MCF 10A (cell line): ENCODE results near the gene XPO4. TPM values are rescaled to one million over a fixed set of nuclear protein-coding genes. Genes with fewer than 3 reads are reported as not detected.
A peak's percentile ranks its signal among the peaks of the same experiment; 100 is the strongest.
"Not testable (repeated sequence)": the region's sequence is repeated elsewhere in the genome, so short reads cannot be mapped to it uniquely, and the experiment has no call there.

Experiments
- BruUV-seq: library from RNA; stranded (reverse); fragments of 400-500 nt; replicated peaks from 2 replicates; lab custom pipeline; 2021; lab: Mats Ljungman, UMichigan
- CTCF ChIA-PET: fragments of 300-600 bp; sonication (Branson Sonifier 250); formaldehyde crosslinking; extraction: SDS; loops from one replicate; lab custom pipeline; 2021; ENCODE audit warnings: antibody characterized with exemption, inconsistent platforms; lab: Yijun Ruan, JAX
- POLR2A ChIA-PET: fragments of 300-600, 350-650 bp; sonication (Branson Sonifier 250); formaldehyde crosslinking; extraction: SDS; loops from one replicate; lab custom pipeline; 2020; ENCODE audit warnings: antibody characterized with exemption, inconsistent platforms; lab: Yijun Ruan, JAX
- DNase-seq: peaks from one replicate; pipeline ENCODE4 v3.0.0-alpha.2; 2018; ENCODE audit not compliant: unreplicated experiment
- H3K27ac Mint-ChIP-seq: one replicate; pipeline ENCODE4 v1.8.0; 2022; ENCODE audit warnings: mild to moderate bottlenecking, low read depth, mixed read lengths; ENCODE audit not compliant: unreplicated experiment
- H3K27me3 Mint-ChIP-seq: one replicate; pipeline ENCODE4 v1.8.0; 2022; ENCODE audit warnings: mixed read lengths; ENCODE audit not compliant: insufficient read depth, unreplicated experiment
- H3K36me3 Mint-ChIP-seq: one replicate; pipeline ENCODE4 v1.8.0; 2022; ENCODE audit warnings: mild to moderate bottlenecking, moderate library complexity, mixed read lengths; ENCODE audit not compliant: insufficient read depth, unreplicated experiment
- H3K4me1 Mint-ChIP-seq: one replicate; pipeline ENCODE4 v1.8.0; 2022; ENCODE audit warnings: mixed read lengths; ENCODE audit not compliant: insufficient read depth, unreplicated experiment
- H3K4me3 Mint-ChIP-seq: one replicate; pipeline ENCODE4 v1.8.0; 2022; ENCODE audit warnings: mild to moderate bottlenecking, moderate library complexity, mixed read lengths; ENCODE audit not compliant: unreplicated experiment
- H3K9me3 Mint-ChIP-seq: one replicate; pipeline ENCODE4 v1.8.0; 2022; ENCODE audit warnings: mixed read lengths; ENCODE audit not compliant: unreplicated experiment
- intact Hi-C: fragments of 100-400 bp; cut with micrococcal nuclease; formaldehyde crosslinking; loops from 2 replicates; pipeline ENCODE4 v1.14.1; 2022
- total RNA-seq: library from RNA; stranded (reverse); gene quantifications from 2 replicates; pipeline ENCODE4 v1.2.3, GENCODE V29; 2022
- TF ChIP-seq, protein P1 (sequence below): fragments of 200-600 bp; IDR thresholded peaks from one replicate; pipeline ENCODE4 v1.8.0; 2022; ENCODE audit warnings: antibody characterized with exemption, mild to moderate bottlenecking; ENCODE audit not compliant: unreplicated experiment

The XPO4 gene
- total RNA-seq, 1 experiment from 2014 or later, result 25.8 TPM

DNA sequence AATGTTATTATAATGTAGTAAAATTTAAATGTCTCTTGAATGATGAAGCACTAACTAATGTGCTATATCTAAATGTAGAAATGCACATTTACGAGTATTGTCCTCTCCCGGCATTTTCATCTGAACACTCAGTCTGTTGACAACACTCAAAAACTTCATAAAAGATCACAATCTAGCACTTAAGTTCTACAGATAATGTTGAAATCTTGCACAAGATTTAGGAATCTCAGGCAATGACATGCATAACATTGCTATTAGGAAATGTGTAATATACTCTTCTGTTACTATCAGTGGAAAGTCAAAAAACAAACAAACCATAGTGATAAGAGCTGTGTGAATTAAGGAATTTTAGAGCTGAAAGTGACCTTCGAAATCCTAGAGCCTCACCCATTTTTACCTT is 37.5 kb upstream of the XPO4 start:
- Mint-ChIP-seq H3K4me1 (peaks cover 12% of the 10 kb centered on the region), H3K27ac (peak overlapping the region; percentile 63), H3K36me3 (no peaks in the 10 kb centered on the region), H3K9me3 (no peaks in the 10 kb centered on the region), H3K27me3 (no peaks in the 10 kb centered on the region), H3K4me3 (no peak overlapping the region)
- BruUV-seq, result no TSS peak
- POLR2A ChIA-PET, result interaction anchor here (1.0 to 1.4 kb wide), 2 partner anchors 38 to 237 kb away, joined by 4 to 8 read pairs; partner anchors contain the start of genes MRPL57, SKA3 and XPO4
- CTCF ChIA-PET, result interaction anchor here (0.6 to 1.7 kb wide), 5 partner anchors 17 to 1796 kb away, joined by 3 to 4 read pairs (median 3); no protein-coding TSS in a partner anchor
- intact Hi-C loops, result loop anchor here (5.0 kb wide), 1 partner anchor 1857 kb away; no protein-coding TSS in a partner anchor
- TF ChIP-seq, protein P1, sequence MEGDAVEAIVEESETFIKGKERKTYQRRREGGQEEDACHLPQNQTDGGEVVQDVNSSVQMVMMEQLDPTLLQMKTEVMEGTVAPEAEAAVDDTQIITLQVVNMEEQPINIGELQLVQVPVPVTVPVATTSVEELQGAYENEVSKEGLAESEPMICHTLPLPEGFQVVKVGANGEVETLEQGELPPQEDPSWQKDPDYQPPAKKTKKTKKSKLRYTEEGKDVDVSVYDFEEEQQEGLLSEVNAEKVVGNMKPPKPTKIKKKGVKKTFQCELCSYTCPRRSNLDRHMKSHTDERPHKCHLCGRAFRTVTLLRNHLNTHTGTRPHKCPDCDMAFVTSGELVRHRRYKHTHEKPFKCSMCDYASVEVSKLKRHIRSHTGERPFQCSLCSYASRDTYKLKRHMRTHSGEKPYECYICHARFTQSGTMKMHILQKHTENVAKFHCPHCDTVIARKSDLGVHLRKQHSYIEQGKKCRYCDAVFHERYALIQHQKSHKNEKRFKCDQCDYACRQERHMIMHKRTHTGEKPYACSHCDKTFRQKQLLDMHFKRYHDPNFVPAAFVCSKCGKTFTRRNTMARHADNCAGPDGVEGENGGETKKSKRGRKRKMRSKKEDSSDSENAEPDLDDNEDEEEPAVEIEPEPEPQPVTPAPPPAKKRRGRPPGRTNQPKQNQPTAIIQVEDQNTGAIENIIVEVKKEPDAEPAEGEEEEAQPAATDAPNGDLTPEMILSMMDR, result no peak
- DNase-seq, result no peak

DNA sequence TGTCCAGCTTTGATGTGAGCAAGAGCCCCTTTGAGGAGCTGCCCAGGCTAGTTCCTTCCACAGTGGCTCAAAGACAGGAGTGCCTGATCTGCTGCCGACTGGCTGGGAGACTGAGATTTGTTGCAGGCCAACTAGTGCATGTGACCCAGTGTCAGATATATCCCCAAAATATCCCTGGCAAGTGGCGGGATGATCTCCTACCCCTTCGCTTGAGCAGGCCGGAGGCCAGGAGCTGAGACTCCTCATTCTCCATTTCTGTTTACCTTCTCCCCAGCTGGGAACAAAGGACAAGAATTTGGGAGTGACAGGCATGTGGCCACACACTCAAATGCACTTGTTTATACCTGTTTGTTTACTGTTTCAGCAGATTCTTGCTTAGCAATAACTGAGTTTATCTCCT is 37.1 kb upstream of the XPO4 start:
- no TSS peak for BruUV-seq
- Mint-ChIP-seq H3K36me3 (no peaks in the 10 kb centered on the region), H3K4me1 (peaks cover 12% of the 10 kb centered on the region), H3K4me3 (no peak overlapping the region), H3K27ac (peak overlapping the region; percentile 63), H3K27me3 (no peaks in the 10 kb centered on the region), H3K9me3 (no peaks in the 10 kb centered on the region)
- intact Hi-C loops, result loop anchor here (5.0 kb wide), 1 partner anchor 1858 kb away; no protein-coding TSS in a partner anchor
- no peak for DNase-seq
- TF ChIP-seq, protein P1, result no peak
- POLR2A ChIA-PET, result interaction anchor here (1.0 to 1.4 kb wide), 2 partner anchors 38 to 237 kb away, joined by 4 to 8 read pairs; partner anchors contain the start of genes MRPL57, SKA3 and XPO4
- CTCF ChIA-PET, result interaction anchor here (0.8 to 1.7 kb wide), 3 partner anchors 17 to 358 kb away, joined by 3 to 4 read pairs (median 3); no protein-coding TSS in a partner anchor

DNA sequence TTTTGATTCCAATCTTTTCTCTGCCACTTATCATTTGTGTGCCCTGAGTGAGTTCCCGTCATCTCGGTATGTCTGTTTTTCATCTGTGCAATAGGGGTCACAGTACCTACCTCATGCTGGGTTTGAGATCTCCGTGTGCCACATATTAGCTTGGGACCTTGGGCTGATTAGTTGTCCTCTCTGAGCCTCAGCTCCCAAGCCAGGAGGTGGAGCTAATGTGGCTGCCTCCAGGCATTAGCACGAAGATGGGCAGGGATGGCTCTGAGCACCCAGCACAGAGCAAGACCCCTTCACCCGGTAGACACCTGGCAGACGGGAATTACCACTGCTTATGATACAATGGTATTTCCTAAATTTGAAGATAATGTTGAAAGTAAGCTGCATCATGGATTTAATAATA is 35.8 kb upstream of the XPO4 start:
- BruUV-seq, result no TSS peak
- peaks cover 7% of the 10 kb centered on the region for H3K4me1 Mint-ChIP-seq
- H3K27me3 Mint-ChIP-seq, result no peaks in the 10 kb centered on the region
- H3K36me3 Mint-ChIP-seq, result no peaks in the 10 kb centered on the region
- no peak for DNase-seq
- H3K27ac Mint-ChIP-seq, result no peak overlapping the region
- no peaks in the 10 kb centered on the region for H3K9me3 Mint-ChIP-seq
- ChIA-PET CTCF (interaction anchor here (0.9 to 1.4 kb wide), 2 partner anchors 13 to 15 kb away, joined by 3 to 4 read pairs; no protein-coding TSS in a partner anchor), POLR2A (interaction anchor here (1.2 kb wide), 1 partner anchor 22 kb away, joined by 3 read pairs; no protein-coding TSS in a partner anchor)
- intact Hi-C loops, result no loop called here
- H3K4me3 Mint-ChIP-seq, result no peak overlapping the region
- TF ChIP-seq, protein P1, result no peak

DNA sequence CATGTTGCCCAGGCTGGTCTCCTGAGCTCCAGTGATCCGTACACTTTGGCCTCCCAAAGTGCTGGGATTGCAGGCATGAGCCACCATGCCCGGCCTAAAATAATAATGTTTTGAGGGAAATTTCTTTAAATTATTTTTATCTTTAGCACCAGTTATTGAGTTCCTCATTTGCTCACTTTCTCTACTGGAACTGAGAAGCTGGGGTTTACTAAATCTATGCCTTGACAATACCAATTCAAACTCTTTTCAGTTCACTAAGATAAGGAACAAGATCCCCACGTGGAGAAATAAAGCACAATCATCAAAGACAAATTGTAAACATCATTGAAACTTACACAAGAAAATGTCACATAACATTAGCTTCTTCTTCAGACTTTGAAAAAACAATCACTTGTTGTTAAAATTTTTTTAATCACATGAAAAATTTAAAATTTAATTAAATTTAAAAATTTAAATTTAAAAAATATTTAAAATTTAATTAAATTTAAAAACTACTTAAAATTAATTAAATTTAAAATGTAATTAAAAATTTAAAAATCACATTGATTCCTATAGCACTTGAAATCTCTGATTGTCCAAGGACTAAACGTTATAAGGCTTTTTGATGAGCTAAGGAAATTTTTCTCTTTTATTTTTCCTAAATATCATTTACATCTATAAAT is 25.2 kb upstream of the XPO4 start:
- no TSS peak for BruUV-seq
- H3K27me3 Mint-ChIP-seq, result no peaks in the 10 kb centered on the region
- intact Hi-C loops, result loop anchor here (5.0 kb wide), 2 partner anchors 100 to 730 kb away; no protein-coding TSS in a partner anchor

DNA sequence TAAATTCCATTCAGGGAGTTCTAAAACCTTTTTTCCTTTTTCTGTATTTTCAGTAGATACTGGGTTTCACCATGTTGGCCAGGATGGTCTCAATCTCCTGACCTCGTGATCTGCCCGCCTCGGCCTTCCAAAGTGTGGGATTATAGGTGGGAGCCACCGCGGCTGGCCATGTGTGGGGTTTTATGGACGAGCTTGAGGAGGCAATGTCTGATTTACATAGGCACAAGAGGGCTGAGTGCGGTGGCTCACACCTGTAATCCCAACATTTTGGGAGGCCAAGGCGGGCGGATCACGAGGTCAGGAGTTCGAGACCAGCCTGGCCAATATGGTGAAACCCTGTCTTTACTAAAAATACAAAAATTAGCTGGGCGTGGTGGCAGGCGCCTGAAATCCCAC is 22.8 kb upstream of the XPO4 start:
- BruUV-seq, H3K4me1 Mint-ChIP-seq, DNase-seq, H3K27ac Mint-ChIP-seq, H3K4me3 Mint-ChIP-seq, H3K9me3 Mint-ChIP-seq, H3K36me3 Mint-ChIP-seq, H3K27me3 Mint-ChIP-seq: not testable (repeated sequence)
- intact Hi-C loops, result loop anchor here (1.0 to 5.0 kb wide), 5 partner anchors 98 to 743 kb away; no protein-coding TSS in a partner anchor
- POLR2A ChIA-PET, result interaction anchor here (0.9 to 1.9 kb wide), 3 partner anchors 14 to 431 kb away, joined by 3 to 9 read pairs (median 3); no protein-coding TSS in a partner anchor
- CTCF ChIA-PET, result interaction anchor here (0.5 to 5.6 kb wide), 26 partner anchors 8 to 998 kb away, joined by 3 to 76 read pairs (median 5); partner anchors contain the start of gene XPO4

More for the DNA sequence above, 25.2 kb upstream of the XPO4 start:
- no peaks in the 10 kb centered on the region for H3K9me3 Mint-ChIP-seq
- H3K36me3 Mint-ChIP-seq, result no peaks in the 10 kb centered on the region
- H3K27ac Mint-ChIP-seq, result no peak overlapping the region
- no peak for DNase-seq
- POLR2A ChIA-PET, result interaction anchor here (2.1 kb wide), 1 partner anchor 26 kb away, joined by 11 read pairs; the partner anchor contains the start of gene XPO4
- CTCF ChIA-PET, result interaction anchor here (0.7 to 5.6 kb wide), 5 partner anchors 26 to 730 kb away, joined by 4 to 76 read pairs (median 5); partner anchors contain the start of gene XPO4
- H3K4me1 Mint-ChIP-seq, result no peaks in the 10 kb centered on the region
- TF ChIP-seq, protein P1, result no peak
- H3K4me3 Mint-ChIP-seq, result no peak overlapping the region
